Activated T-cell treated with anti-CD3 and anti-CD28 coated beads, Interleukin-2, amount 50 U/mL, for 1 hour (primary cell): ENCODE data around the gene TUBGCP2.
A peak's percentile ranks its signal among the peaks of the same experiment; 100 is the strongest.

Experiments used
- DNase-seq: peaks from one replicate; pipeline ENCODE4 v3.0.0-alpha.2; 2020

TUBGCP2 gene

GRCh38 chr10:133342942-133343341, 34.3 kb upstream of the TUBGCP2 start:
- DNase-seq = no peak

GRCh38 chr10:133341983-133342382, 33.3 kb upstream of the TUBGCP2 start:
- DNase-seq = no peak

- DNase-seq = no peak
Measured at GRCh38 chr10:133339708-133340380, 31.2 kb upstream of the TUBGCP2 start.

- DNase-seq = no peak
Measured at GRCh38 chr10:133338080-133339071, 29.7 kb upstream of the TUBGCP2 start.

- no peak for DNase-seq
Measured at GRCh38 chr10:133337370-133337725, 28.7 kb upstream of the TUBGCP2 start.

GRCh38 chr10:133336577-133337369, 28.1 kb upstream of the TUBGCP2 start, which contains the start of gene CALY:
Gene CALY (minus strand): TSS chr10:133336896. CDS start chr10:133328989, 7,907 bp downstream.
- peak; percentile 88 for DNase-seq

- DNase-seq = peak; percentile 47
Measured at GRCh38 chr10:133336118-133336576, 27.5 kb upstream of the TUBGCP2 start.

GRCh38 chr10:133335246-133336117, 26.8 kb upstream of the TUBGCP2 start:
- peak; percentile 90 for DNase-seq

- no peak for DNase-seq
Measured at GRCh38 chr10:133334503-133335245, 26.0 kb upstream of the TUBGCP2 start.

GRCh38 chr10:133332936-133333699, 24.4 kb upstream of the TUBGCP2 start:
- DNase-seq = no peak

- peak; percentile 89 for DNase-seq
Measured at GRCh38 chr10:133329491-133330202, 21.0 kb upstream of the TUBGCP2 start.

GRCh38 chr10:133328358-133329343, 20.0 kb upstream of the TUBGCP2 start:
- DNase-seq = no peak

- no peak for DNase-seq
Measured at GRCh38 chr10:133327651-133328357, 19.1 kb upstream of the TUBGCP2 start.

- no peak for DNase-seq
Measured at GRCh38 chr10:133326745-133327650, 18.3 kb upstream of the TUBGCP2 start.

- DNase-seq = no peak
Measured at GRCh38 chr10:133326223-133326551, 17.5 kb upstream of the TUBGCP2 start.

- DNase-seq = peak; percentile 47
Measured at GRCh38 chr10:133325440-133326222, 17.0 kb upstream of the TUBGCP2 start.
